GM12875 (cell line): ENCODE results near the gene FMO2.

Experiments used
- H3K4me3 ChIP-seq: one replicate; pipeline ENCODE4 v1.5.1; 2011; ENCODE audit warnings: low read depth, low read length, control low read depth
- TF ChIP-seq, protein P1 (sequence below): IDR thresholded peaks from 2 replicates; pipeline ENCODE4 v1.5.1; 2011; ENCODE audit warnings: low read depth, mild to moderate bottlenecking, control low read depth, inconsistent platforms, low read length, moderate library complexity, borderline replicate concordance; ENCODE audit not compliant: insufficient read depth

The FMO2 gene

DNA sequence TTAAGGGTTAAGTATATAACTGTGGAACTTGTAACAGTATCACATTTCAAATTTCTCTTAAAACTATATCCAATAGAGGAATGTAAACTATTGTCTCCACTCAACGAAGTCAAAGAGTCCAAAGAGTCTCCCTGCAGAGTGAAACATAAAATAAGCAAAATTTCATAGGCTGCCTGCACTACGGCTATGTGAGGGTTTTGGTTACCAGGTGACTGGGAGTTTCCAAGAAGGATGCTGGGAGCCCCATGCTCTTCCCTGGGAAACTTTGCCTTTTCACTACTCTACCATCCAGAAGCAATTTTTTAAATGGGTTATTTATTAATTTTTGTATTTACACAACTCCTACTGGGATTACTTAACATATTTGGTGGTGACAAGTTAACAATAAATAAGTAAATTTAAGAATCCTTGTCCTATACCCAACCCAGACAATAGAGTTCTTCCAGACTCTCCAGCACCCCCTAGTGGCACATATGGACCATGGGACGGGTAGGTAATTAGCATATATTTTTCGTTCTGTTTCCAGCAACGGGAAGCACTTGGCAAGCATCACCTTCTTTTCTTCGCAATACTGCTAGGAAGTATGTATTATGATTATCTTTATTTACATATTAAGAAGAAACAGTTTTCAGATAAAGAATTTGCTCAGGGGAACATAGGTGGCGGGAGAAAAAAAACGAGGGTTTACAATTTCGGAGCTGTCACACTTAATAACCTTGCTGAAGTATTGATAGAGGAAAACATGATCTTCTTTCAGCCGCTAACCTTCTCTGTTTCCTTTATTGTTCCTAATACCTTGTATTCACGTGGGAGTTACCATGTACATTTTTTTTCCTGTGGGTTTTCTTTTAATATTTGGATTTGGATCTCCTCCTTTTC is 3.5 kb downstream of the FMO2 start:
- H3K4me3 ChIP-seq, result no peak overlapping the region
- TF ChIP-seq, protein P1, sequence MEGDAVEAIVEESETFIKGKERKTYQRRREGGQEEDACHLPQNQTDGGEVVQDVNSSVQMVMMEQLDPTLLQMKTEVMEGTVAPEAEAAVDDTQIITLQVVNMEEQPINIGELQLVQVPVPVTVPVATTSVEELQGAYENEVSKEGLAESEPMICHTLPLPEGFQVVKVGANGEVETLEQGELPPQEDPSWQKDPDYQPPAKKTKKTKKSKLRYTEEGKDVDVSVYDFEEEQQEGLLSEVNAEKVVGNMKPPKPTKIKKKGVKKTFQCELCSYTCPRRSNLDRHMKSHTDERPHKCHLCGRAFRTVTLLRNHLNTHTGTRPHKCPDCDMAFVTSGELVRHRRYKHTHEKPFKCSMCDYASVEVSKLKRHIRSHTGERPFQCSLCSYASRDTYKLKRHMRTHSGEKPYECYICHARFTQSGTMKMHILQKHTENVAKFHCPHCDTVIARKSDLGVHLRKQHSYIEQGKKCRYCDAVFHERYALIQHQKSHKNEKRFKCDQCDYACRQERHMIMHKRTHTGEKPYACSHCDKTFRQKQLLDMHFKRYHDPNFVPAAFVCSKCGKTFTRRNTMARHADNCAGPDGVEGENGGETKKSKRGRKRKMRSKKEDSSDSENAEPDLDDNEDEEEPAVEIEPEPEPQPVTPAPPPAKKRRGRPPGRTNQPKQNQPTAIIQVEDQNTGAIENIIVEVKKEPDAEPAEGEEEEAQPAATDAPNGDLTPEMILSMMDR, result peak; percentile 61; the same call in 1 of the 2 replicates

DNA sequence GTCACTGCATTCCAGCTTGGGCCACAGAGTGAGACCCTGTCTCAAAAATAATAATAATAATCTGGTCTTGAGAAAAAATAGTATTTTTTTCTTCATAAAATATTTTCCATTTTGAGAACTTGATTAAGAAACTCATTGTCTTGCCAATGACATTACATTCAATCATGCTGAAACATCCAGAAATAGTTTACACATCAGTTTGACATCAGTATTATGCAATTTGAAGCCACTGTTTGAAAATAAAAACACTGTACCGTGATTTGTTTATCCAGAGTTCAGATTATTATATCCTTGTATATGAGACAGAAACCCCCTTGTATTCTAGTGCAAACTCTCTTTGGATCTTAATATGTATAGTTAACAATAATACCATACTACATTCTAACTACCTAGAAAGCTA is 6.9 kb downstream of the FMO2 start:
- H3K4me3 ChIP-seq, result no peak overlapping the region
- TF ChIP-seq, protein P1, result no peak

DNA sequence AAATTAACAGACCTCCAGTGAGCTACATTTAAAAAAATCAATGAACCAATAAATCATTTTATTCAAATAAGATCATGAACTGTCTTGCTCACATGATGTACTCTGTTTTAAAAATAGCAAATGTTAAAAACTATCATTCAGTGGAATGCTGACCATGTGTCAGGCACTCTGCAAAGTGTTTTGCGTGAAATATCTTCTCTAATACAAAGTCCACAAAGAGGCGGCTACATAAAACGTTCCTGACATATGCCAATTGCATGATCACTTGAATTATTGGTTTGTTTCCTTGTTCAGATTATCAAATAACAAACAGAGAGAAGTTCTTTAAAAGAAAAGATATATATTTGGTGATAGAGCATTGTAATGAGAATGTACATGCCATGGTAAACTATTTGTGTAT is 10.7 kb downstream of the FMO2 start:
- TF ChIP-seq, protein P1, result no peak
- H3K4me3 ChIP-seq, result no peak overlapping the region

DNA sequence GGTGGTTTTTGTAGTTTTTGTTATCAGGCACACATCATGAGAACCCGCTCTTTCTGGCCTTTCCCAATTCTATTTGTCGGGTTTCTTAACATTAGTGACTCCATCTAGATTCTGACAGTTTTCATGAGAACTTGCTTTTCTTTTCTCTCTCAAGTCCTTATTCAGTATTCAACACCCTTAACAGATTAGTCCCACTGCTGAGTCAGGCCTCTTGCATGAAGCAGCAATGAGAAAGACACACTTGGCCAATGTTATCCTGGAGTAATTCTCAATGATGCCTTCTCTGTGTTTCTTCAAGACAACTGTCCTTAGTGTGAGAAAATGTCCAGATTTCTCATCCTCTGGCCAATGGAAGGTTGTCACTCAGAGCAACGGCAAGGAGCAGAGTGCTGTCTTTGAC is 11.3 kb downstream of the FMO2 start:
- TF ChIP-seq, protein P1, result no peak
- H3K4me3 ChIP-seq, result no peak overlapping the region

DNA sequence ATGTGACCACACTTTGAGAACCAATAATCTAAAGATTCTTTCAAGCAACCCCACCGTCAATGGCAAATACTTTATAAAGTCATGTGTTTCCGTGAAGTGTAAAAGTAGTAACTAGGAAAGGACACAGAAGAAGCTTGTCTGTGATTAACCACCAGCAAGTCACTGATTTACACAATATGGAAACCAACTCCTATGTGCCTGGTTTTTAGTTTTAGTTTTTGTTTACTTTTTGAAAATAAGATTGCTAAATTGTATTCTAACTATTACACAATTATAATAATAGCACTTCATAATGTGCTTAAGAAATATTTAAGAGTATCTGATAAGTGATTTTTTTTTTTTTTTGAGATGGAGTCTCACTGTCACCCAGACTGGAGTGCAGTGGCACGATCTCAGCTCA is 13.0 kb downstream of the FMO2 start:
- TF ChIP-seq, protein P1, result no peak

GRCh38 chr1:171204296-171204695 is 19.2 kb downstream of the FMO2 start:
- no peak overlapping the region for H3K4me3 ChIP-seq
- TF ChIP-seq, protein P1, result no peak

More for the DNA sequence above, 13.0 kb downstream of the FMO2 start:
- no peak overlapping the region for H3K4me3 ChIP-seq
